Left hindlimb (tissue), 1 donor: ENCODE data around the gene PXN.
"Not testable (repeated sequence)": the region's sequence is repeated elsewhere in the genome, so short reads cannot be mapped to it uniquely, and the experiment has no call there.

Experiments
- DNase-seq: peaks from one replicate; pipeline ENCODE4 v3.0.0-alpha.2; 2018

PXN gene

GRCh38 chr12:120224304-120225199 is 41.0 kb downstream of the PXN start:
- no peak for DNase-seq

GRCh38 chr12:120223458-120224303 is 41.8 kb downstream of the PXN start:
- DNase-seq, result no peak

- no peak for DNase-seq
These were observed 43.2 kb downstream of the PXN start for GRCh38 chr12:120222288-120222832.

GRCh38 chr12:120221576-120221900 is 44.0 kb downstream of the PXN start:
- DNase-seq, result no peak

GRCh38 chr12:120220838-120221575 is 44.5 kb downstream of the PXN start:
- DNase-seq, result no peak

GRCh38 chr12:120218680-120219606 is 46.6 kb downstream of the PXN start:
- no peak for DNase-seq

GRCh38 chr12:120216742-120217605 is 48.6 kb downstream of the PXN start:
- DNase-seq, result no peak

GRCh38 chr12:120215766-120216735 is 49.5 kb downstream of the PXN start:
- DNase-seq, result no peak

GRCh38 chr12:120215357-120215735 is 50.2 kb downstream of the PXN start:
- no peak for DNase-seq

GRCh38 chr12:120214626-120215356 is 50.7 kb downstream of the PXN start:
- DNase-seq, result no peak

- DNase-seq, result no peak
These were observed 51.8 kb downstream of the PXN start for GRCh38 chr12:120213758-120214157.

GRCh38 chr12:120213182-120213581 is 52.3 kb downstream of the PXN start:
- not testable (repeated sequence) for DNase-seq

GRCh38 chr12:120212301-120212700 is 53.2 kb downstream of the PXN start:
- no peak for DNase-seq

GRCh38 chr12:120211904-120212283 is 53.6 kb downstream of the PXN start:
- no peak for DNase-seq

- DNase-seq, result no peak
These were observed 54.2 kb downstream of the PXN start for GRCh38 chr12:120211243-120211903.

GRCh38 chr12:120209851-120210250 is 55.7 kb downstream of the PXN start:
- DNase-seq, result no peak

GRCh38 chr12:120207227-120207626 is 58.3 kb downstream of the PXN start:
- DNase-seq, result no peak

GRCh38 chr12:120206781-120207180 is 58.7 kb downstream of the PXN start:
- not testable (repeated sequence) for DNase-seq
